Measurements from ENCODE around the gene OPCML.

DNA sequence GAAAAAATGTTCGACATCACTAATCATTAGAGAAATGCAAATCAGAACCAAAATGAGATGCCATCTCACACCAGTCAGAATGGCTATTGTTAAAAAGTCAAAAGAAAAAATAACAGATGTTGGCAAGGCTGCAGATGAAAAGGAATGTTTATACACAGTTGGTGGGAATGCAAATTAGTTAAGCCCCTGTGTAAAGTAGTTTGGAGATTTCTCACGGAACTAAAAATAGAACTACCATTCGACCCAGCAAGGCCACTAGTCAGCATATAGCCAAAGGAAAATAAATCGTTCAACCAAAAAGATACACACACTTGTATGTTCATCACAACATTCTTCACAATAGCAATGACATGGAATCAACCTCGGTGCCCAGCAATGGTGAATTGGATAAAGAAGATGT, 503.2 kb downstream of the OPCML start:
- TF ChIP-seq, protein P1, sequence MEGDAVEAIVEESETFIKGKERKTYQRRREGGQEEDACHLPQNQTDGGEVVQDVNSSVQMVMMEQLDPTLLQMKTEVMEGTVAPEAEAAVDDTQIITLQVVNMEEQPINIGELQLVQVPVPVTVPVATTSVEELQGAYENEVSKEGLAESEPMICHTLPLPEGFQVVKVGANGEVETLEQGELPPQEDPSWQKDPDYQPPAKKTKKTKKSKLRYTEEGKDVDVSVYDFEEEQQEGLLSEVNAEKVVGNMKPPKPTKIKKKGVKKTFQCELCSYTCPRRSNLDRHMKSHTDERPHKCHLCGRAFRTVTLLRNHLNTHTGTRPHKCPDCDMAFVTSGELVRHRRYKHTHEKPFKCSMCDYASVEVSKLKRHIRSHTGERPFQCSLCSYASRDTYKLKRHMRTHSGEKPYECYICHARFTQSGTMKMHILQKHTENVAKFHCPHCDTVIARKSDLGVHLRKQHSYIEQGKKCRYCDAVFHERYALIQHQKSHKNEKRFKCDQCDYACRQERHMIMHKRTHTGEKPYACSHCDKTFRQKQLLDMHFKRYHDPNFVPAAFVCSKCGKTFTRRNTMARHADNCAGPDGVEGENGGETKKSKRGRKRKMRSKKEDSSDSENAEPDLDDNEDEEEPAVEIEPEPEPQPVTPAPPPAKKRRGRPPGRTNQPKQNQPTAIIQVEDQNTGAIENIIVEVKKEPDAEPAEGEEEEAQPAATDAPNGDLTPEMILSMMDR (conservative IDR thresholded peaks at IDR 0.05 in 1 of 2, IDR thresholded peaks at IDR 0.05 in 1 of 2; ENCODE audit: low read depth in 1 of 2, low read length in 2 of 2) = no peak
- TF ChIP-seq EZH2 (IDR thresholded peaks at IDR 0.05; ENCODE audit: low read length, missing control alignments) = no peak
